GM19240 (cell line): ENCODE results near the gene DCDC1.

Source experiments
- DNase-seq: peaks from one replicate; pipeline ENCODE4 v3.0.0; 2011; ENCODE audit warnings: low spot score; ENCODE audit not compliant: insufficient read length

Gene DCDC1, protein sequence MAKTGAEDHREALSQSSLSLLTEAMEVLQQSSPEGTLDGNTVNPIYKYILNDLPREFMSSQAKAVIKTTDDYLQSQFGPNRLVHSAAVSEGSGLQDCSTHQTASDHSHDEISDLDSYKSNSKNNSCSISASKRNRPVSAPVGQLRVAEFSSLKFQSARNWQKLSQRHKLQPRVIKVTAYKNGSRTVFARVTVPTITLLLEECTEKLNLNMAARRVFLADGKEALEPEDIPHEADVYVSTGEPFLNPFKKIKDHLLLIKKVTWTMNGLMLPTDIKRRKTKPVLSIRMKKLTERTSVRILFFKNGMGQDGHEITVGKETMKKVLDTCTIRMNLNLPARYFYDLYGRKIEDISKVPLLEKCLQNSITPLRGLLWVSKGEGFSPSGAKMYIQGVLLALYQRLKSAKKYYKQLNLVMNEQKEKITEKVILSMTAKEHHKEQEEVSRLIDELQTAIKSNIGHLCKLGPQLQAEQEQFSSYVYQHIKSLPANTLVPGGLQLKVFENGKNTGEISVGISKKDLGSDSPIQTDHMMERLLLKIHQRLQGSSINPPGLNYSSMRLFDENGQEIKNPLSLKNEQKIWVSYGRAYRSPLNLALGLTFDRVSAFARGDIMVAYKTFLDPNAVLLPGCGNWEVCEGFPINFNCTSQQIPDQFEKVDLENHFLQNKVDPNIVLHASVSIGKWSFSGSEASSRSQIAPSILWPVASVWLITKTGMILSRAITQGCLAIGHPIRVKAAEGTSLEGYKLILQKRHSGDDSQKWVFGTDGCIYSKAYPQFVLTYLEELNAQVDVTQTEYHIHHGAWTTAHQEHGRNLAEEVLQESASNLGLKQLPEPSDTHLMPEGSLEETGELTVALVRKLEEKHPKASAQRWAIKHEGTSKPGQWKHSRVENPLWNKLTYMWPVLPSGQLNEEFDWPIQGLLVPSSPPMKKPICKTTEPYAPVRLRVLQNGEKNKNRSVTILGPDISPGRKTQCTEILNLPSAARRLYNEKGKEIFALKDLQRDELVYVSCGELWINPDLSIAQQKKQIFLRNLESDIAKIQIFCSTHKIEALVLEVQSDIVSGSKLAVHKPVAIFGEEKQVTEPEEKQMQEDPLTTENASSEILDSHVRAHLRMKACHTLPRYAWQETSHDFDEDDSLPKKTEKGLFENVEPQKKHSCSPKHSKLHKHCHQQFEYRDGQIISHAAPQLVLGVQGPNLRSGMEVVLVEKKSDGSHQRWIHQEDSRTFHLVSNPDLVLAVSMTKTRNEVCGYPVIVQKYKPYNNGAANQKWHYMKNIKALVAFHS (N-terminal part only)

DNA sequence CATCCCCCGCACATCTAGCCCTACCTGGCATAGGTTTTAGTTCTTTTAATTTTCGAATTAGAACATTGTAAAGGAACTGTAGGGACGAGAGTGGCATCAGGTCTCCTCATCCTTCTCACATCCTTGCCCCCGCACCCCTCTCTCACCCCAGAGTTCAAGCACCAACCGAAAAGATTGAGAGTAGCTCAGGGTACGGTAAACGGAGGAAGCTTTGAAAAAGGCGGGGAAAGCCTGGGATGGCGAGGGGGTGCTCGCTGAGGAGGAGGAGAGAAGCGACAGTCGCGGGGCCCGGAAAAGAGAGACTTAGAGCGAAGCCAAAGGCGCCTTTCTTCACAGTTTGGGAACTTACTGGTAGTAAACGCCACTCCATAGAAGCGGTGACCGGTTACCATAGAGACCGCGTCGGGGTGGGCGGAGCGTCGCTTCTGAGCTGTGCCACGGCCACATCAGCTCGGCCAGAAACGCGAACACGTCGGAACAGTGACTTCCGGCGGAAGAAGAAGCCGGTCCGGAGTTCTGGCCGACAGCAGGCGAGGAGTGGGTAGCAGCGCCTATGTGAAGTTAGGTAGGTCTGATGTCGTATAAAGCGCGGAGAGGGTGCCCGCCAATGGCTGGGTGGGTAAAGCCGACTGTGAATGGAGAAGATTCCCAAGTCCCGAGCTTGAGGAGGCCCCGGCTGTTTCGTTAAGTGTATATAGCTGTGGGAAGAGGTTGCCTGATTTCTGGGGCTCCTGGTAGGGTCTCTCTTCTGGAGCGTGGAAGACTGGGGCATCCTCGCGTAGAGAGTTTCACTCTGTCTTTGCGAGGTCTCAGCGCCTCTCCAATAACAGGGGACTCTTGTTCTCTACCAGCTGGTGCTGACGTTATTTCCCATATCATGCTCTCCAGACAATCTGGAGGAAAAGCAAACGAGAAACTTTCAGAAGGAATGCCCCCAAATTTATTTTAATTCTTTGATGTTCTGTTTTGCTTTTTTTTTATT, at the start of gene DCDC1, which contains the start of gene DNAJC24:
DCDC1 (minus strand) TSS at position 392 of the 982 bp plus-strand sequence. CDS start 41,459 bp downstream, outside the sequence.
DNAJC24 (plus strand) TSS at position 513 of the 982 bp plus-strand sequence. CDS start 889 bp downstream, outside the sequence.
- peak; percentile 52 for DNase-seq

- no peak for DNase-seq
Measured at GRCh38 chr11:31419138-31419537, 49.6 kb upstream of the DCDC1 start.

- DNase-seq, result no peak
Measured at GRCh38 chr11:31417816-31418215, 48.3 kb upstream of the DCDC1 start.

DNA sequence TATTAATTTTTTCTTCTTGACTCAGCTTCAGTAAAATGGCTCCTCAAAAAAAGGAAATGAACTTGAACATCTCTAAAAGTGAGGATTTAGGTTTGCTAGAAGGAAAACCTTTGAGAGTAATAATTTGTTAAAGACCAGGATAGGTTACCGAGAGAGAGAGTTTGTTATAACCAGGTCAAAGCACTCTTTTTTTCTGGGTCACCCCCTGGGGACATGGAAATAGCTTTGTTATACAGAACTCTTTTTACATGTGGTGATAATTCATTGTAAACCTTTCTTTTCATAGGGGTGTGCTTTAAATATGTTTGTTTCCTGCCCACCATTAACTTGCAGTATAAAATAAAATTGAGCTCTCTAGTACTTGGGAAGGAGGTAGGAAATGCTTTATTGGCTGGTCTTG, 47.8 kb upstream of the DCDC1 start:
- no peak for DNase-seq

- no peak for DNase-seq
Measured at GRCh38 chr11:31415435-31415834, 45.9 kb upstream of the DCDC1 start.

DNA sequence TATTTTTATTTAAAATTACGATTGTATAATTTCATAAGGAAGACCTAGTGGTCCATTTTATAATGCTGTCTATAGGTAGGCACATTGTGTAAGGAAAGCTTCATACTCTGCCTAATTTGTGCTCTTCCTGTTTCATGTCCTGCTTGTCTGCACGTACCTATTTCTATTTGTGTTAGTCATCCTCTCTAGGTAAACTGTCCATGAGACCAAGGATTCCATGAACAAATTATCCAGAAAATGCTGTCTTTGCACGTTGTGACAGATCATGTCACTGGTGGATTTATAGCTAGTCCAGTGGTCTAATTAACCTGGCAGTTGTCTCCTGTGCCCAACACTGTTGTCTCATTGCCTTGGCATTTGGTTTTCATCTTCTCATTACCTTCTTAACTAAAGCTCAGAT, 44.8 kb upstream of the DCDC1 start:
- DNase-seq, result no peak

DNA sequence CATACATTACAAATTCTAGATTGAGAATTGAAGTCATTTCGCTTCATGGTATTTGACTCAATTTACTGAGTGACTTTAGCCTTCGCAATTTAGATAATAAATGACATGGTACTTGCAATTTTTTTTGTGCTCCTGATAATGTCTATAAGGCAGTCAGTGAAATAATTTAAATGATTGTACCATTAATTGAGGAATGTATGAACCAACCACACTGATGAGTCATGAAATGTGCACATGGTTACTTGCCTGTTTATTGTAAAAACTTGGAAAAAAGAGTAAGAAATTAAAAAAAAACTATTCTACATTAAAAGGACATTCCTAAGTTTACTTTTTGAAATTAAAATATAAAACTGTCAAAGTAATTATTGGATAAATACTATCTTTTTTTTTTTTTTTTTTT, 43.4 kb upstream of the DCDC1 start:
- no peak for DNase-seq

DNA sequence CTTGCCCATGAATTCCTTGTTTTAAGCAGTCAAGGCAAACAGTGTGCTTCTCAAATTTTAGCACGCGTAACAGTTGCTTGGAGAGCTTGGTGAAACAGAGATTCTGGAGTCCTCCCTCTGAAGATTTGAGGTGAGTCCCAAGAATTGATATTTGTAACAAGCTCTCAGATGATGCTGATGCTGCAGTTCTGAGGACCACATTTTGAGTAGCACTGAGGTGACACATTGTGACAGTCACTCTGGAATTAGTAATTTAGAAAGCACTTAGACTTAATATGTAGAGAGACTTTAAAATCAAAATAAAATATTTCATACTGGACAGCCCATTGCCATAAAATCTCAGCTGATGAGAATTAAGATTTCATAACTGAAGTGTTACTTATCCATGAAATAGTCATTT, 38.7 kb upstream of the DCDC1 start:
- DNase-seq, result no peak

DNA sequence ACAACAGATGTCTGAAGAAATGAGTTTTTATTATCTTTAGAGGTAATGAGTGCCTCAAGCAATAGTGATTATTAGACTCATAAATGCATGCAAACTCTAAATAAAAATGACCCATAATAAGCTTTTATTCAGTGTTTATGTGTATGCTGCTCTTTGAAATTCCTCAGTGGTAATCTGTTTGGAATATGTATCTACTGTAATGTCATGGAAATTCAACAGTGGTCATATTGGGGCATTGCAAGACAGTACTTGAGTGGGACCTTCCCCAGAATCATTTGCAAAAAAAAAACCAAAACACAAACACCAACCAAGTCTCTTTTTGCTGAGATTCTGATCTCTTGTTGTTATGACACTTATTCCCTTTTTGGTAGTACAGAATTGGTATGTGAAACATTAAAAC, 35.1 kb upstream of the DCDC1 start:
- no peak for DNase-seq

GRCh38 chr11:31397239-31397834, 27.8 kb upstream of the DCDC1 start:
- DNase-seq, result no peak

DNA sequence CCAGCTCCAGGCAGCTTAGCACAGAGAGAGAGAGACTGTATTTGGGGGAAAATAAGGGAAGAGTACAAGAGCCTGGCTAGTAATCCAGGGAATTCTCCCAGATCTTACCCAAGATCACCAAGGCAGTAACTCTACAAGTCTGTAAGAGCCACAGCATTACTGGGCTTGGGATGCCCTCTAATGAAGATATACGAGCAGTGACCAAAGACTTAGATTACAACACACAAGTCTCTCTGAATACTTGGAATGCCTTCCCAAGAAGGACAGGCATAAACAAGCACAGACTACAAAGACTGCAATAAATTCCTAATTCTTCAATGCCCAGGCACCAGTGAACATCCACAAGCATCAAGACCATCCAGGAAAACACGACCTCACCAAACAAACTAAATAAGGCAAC, 17.8 kb upstream of the DCDC1 start:
- DNase-seq, result no peak

DNA sequence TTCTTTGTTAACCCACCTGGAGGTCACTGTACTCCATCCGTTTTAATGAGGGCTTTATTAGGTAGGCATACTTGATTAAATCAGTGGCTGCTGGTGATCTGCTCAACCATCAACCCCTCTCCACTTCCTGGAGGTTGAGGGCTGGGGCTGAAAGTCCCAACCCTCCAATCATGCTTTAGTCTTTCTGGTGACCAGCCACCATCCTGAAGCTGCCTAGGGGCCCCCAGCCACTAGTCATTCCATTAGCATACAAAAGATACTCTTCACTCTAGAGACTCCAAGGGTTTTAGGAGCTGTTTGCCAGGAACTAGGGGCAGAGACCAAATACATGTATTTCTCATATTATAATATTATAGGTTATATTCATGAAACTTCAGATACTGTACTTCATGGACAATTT, 13.6 kb upstream of the DCDC1 start:
- DNase-seq, result no peak

DNA sequence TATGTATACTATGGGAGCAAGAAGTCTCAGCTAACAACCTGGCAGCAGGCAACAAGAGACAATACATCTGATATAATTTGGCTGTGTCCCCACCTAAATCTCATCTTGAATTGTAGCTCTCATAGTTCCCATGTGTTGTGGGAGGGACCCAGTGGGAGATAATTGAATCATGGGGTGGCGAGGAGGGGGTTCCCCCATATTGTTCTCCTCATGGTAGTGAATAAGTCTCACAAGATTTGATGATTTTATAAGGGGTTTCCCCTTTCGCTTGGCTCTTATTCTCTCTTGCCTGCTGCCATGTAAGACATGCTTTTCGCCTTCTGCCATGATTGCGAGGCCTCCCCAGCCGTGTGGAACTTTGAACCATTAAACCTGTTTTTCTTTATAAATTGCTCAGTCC, 6.3 kb upstream of the DCDC1 start:
- no peak for DNase-seq

DNA sequence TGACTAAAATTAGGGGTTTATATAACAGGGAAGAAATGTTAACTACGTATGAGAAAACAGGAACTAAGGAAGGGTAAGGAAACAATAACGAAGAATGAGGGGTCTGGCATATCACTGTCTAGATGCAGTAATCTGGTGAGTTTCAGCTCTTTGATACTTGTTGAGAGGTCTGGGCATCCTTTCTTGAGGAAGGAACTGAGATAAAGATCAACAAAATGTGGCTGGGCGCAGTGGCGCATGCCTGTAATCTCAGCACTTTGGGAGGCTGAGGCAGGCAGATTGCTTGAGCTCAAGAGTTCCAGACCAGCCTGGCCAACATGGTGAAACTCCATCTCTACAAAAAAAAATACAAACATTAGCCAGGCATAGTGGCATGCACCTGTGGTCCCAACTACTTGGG, 2.7 kb downstream of the DCDC1 start:
- no peak for DNase-seq

DNA sequence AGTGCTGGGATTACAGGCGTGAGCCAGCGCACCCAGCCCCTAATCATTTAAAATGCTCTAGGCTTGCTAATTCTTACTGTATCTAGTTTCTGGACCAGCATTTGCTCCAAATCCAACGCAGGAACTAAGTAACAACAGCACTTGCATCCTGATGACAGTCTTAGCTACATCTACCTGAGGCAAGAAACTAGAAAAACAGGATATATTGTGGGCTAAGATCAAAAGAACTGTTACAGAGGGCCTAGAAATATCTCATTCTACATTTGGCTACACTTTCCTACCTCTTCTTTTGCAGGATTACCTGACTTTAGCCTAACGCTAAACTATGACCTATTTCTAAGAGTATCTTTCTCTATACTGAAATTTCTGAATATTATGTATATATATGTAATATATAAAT, 7.8 kb downstream of the DCDC1 start:
- DNase-seq, result no peak

- DNase-seq, result no peak
Measured at GRCh38 chr11:31355817-31356216, 13.7 kb downstream of the DCDC1 start.

GRCh38 chr11:31355131-31355530, 14.4 kb downstream of the DCDC1 start:
- no peak for DNase-seq

DNA sequence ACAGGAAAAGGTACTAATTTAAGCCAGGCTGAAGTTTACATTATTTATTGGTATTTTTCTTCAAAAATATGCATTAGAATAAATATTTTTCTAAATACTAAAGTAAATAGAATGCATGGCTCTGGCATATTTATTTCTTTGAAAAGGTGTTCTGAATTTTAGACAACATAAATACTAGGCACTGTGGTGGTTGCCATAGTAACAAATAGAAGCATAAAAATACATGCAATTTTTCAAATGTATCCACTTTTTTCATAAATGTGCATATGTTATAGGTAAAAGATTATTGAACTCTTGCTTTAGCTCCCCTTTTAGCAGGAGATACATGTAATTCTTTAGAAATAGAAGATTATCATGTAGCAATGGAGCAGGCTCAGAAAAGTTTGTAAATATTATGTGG, 18.4 kb downstream of the DCDC1 start:
- DNase-seq, result no peak

- peak; percentile 16 for DNase-seq
Measured at GRCh38 chr11:31340903-31341572, 28.5 kb downstream of the DCDC1 start.
